Tibial artery (tissue), 4 donors: ENCODE results near the gene CTNND2.

Experiments
- DNase-seq, 2 donors: peaks; one replicate each; pipeline ENCODE4 v3.0.0-alpha.2; 2019
- H3K27ac ChIP-seq, 2 donors: fragments of 200-600 bp; sonication (generic) in 1 of 2; 1 replicate in 1 of 2; 2 replicates in 1 of 2; pipeline ENCODE4 v1.5.1; 2018 to 2019; ENCODE audit warnings: mild to moderate bottlenecking in 1 of 2
- H3K27me3 ChIP-seq, 2 donors: fragments of 200-600 bp; sonication (generic) in 1 of 2; one replicate each; pipeline versions ENCODE4 v1.5.1 to v1.6.0; 2016 to 2019
- H3K36me3 ChIP-seq, 3 donors: fragments of 200-600 bp; sonication (generic) in 2 of 3; one replicate each; pipeline ENCODE4 v1.5.1; 2016 to 2019; ENCODE audit warnings: mild to moderate bottlenecking in 2 of 3
- H3K4me1 ChIP-seq, 4 donors: fragments of 200-600 bp; sonication (generic) in 2 of 4; 1 replicate in 3 of 4; 2 replicates in 1 of 4; pipeline ENCODE4 v1.5.1; 2016 to 2019
- H3K4me3 ChIP-seq, 2 donors: fragments of 200-600 bp; sonication (generic) in 1 of 2; 1 replicate in 1 of 2; 2 replicates in 1 of 2; pipeline ENCODE4 v1.5.1; 2018 to 2019; ENCODE audit warnings: mild to moderate bottlenecking in 2 of 2
- H3K9me3 ChIP-seq, 3 donors: fragments of 200-600 bp; sonication (generic) in 1 of 3; one replicate each; pipeline ENCODE4 v1.5.1; 2016 to 2019
- CTCF ChIP-seq, 2 experiments: fragments of 200-600 bp in 1 of 2; fragments of 450-650 bp in 1 of 2; IDR thresholded peaks; one replicate each; pipeline ENCODE4 v1.5.1; 2017 to 2019; ENCODE audit warnings: antibody characterized with exemption in 2 of 2, mild to moderate bottlenecking in 1 of 2, moderate library complexity in 1 of 2
- intact Hi-C: fragments of 100-400 bp; cut with DNase I; formaldehyde crosslinking; loops from one replicate; pipeline ENCODE4 v1.15.0; 2023; ENCODE audit warnings: low total_unique reads

The CTNND2 gene

GRCh38 chr5:11719888-11720481 is 184.3 kb downstream of the CTNND2 start:
- Histone ChIP-seq H3K36me3 (no peaks in the 10 kb centered on the region), H3K27me3 (no peaks in the 10 kb centered on the region), H3K9me3 (no peaks in the 10 kb centered on the region), H3K4me3 (no peak overlapping the region), H3K27ac (no peak overlapping the region), H3K4me1 (no peaks in the 10 kb centered on the region)
- DNase-seq = peak in 1 of 2 donors; percentile 48
- no peak for TF ChIP-seq CTCF (IDR thresholded peaks at IDR 0.05)
- intact Hi-C loops = no loop called here

GRCh38 chr5:11715461-11716196 is 188.6 kb downstream of the CTNND2 start:
- no peak for TF ChIP-seq CTCF (IDR thresholded peaks at IDR 0.05)

GRCh38 chr5:11711932-11712331 is 192.3 kb downstream of the CTNND2 start:
- H3K27ac ChIP-seq = no peak overlapping the region
- no peaks in the 10 kb centered on the region for H3K36me3 ChIP-seq
- no peaks in the 10 kb centered on the region for H3K27me3 ChIP-seq
- H3K9me3 ChIP-seq = no peaks in the 10 kb centered on the region
- intact Hi-C loops = no loop called here
- H3K4me1 ChIP-seq = no peaks in the 10 kb centered on the region
- TF ChIP-seq CTCF (IDR thresholded peaks at IDR 0.05) = no peak
- H3K4me3 ChIP-seq = no peak overlapping the region
- no peak for DNase-seq

More at GRCh38 chr5:11715461-11716196, 188.6 kb downstream of the CTNND2 start:
- no peaks in the 10 kb centered on the region for H3K36me3 ChIP-seq
- intact Hi-C loops = no loop called here
- no peaks in the 10 kb centered on the region for H3K27me3 ChIP-seq
- no peaks in the 10 kb centered on the region for H3K9me3 ChIP-seq
- H3K4me3 ChIP-seq = no peak overlapping the region
- DNase-seq = no peak
- H3K4me1 ChIP-seq = no peaks in the 10 kb centered on the region
- H3K27ac ChIP-seq = no peak overlapping the region

- intact Hi-C loops = no loop called here
- no peak overlapping the region for H3K27ac ChIP-seq
- no peaks in the 10 kb centered on the region for H3K36me3 ChIP-seq
- no peaks in the 10 kb centered on the region for H3K9me3 ChIP-seq
- no peak for TF ChIP-seq CTCF (IDR thresholded peaks at IDR 0.05)
- no peaks in the 10 kb centered on the region for H3K4me1 ChIP-seq
- no peak for DNase-seq
- H3K4me3 ChIP-seq = no peak overlapping the region
- no peaks in the 10 kb centered on the region for H3K27me3 ChIP-seq
Observed at GRCh38 chr5:11709021-11709420, 195.2 kb downstream of the CTNND2 start.

- H3K27me3 ChIP-seq = no peaks in the 10 kb centered on the region
- no peaks in the 10 kb centered on the region for H3K36me3 ChIP-seq
- H3K4me3 ChIP-seq = no peak overlapping the region
- no peak overlapping the region for H3K27ac ChIP-seq
- H3K4me1 ChIP-seq = no peaks in the 10 kb centered on the region
- no peaks in the 10 kb centered on the region for H3K9me3 ChIP-seq
- no peak for TF ChIP-seq CTCF (IDR thresholded peaks at IDR 0.05)
- DNase-seq = no peak
- intact Hi-C loops = no loop called here
Observed at GRCh38 chr5:11704916-11705315, 199.3 kb downstream of the CTNND2 start.
